ENCODE measurements around the gene ACAP2.
"Not testable (repeated sequence)": the region's sequence is repeated elsewhere in the genome, so short reads cannot be mapped to it uniquely, and the experiment has no call there.

DNA sequence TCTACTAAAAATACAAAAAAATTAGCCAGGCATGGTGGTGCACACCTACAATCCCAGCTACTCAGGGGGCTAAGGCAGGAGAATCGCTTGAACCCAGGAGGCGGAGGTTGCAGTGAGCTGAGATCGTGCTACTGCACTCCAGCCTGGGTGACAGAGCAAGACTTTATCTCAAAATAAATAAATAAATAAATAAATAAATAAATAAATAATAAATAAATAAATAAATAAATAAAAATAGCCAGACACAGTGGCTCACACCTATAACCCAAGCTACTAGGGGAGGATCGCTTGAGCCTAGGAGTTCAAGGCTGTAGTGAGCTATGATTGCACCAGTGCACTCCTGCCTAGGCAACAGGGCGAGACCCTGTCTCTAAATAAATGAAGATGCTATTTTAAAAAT lies 152.2 kb downstream of the ACAP2 start:
- not testable (repeated sequence) for TF ChIP-seq MAFK (IDR thresholded peaks at IDR 0.05; ENCODE audit: partially characterized antibody); ESRRA (IDR thresholded peaks at IDR 0.05; ENCODE audit: borderline replicate concordance, low read length)

Data from A549 (cell line).